GM18505 (cell line): ENCODE results near the gene ORMDL2.
"Not testable (repeated sequence)": the region's sequence is repeated elsewhere in the genome, so short reads cannot be mapped to it uniquely, and the experiment has no call there.

ENCODE experiments used
- ATAC-seq: cut with Tn5 transposase; IDR thresholded peaks from one replicate; pipeline ENCODE4 v1.9.1; 2021; ENCODE audit not compliant: unreplicated experiment
- POLR2A ChIP-seq: IDR thresholded peaks from 4 replicates; pipeline ENCODE4 v1.6.1; 2011; ENCODE audit warnings: borderline replicate concordance; ENCODE audit not compliant: insufficient read depth, insufficient read length; ENCODE audit errors: extremely low read depth

Gene ORMDL2

GRCh38 chr12:55850893-55851292 lies 33.1 kb downstream of the ORMDL2 start:
- no peak for TF ChIP-seq POLR2A

DNA sequence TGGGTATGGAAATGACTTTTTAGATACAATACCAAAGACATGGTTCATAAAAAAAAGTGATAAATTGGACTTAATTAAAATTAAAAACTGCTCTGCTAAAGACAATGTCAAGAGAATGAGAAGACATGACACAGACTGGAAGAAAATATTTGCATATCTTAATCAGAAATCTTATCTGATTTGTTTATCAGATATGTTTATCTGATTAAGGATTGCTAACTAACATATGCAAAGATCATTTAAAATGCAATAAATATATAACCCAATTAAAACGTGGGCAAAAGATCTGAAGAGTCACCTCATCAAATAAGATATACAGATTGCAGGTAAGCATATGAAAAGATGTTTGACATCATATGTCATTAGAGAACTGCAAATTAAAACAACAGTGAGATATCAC lies 34.9 kb downstream of the ORMDL2 start:
- TF ChIP-seq POLR2A = no peak
- ATAC-seq = no peak

More at GRCh38 chr12:55850893-55851292, 33.1 kb downstream of the ORMDL2 start:
- ATAC-seq = no peak

GRCh38 chr12:55861396-55861795 lies 43.6 kb downstream of the ORMDL2 start:
- TF ChIP-seq POLR2A = no peak
- no peak for ATAC-seq

DNA sequence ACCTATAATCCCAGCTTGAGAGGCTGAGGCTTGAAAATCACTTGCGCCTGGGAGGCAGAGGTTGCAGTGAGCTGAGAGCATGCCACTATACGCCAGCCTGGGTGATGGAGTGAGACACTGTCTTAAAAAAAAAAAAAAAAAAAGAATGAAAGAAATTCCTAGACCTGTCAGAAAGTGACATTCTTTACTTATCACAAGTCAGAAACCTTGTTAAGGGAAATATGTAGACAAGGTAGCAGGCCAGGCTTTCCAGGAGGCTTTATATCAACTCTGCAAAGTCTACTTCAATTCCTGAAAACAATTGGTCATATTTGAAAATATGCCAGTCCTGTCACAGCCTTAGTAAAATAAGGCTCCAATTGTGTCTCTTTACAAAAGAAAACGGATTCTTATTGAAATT lies 44.0 kb downstream of the ORMDL2 start:
- ATAC-seq = no peak
- no peak for TF ChIP-seq POLR2A

DNA sequence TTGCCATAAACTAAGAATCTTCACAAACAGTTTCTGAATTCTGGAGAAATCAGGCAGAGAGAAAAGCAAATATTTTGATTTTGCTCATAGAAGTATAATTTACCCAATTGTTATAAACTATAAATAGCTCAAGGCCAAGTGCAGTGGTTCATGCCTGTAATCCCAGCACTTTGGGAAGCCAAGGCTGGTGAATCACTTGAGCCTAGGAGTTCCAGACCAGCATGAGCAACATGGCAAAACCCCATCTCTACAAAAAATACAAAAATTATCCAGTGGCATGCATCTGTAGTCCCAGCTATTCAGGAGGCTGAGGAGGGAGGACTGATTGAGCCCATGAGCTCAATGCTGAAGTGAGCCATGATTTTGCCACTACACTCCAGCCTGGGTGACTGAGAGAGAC lies 44.4 kb downstream of the ORMDL2 start:
- ATAC-seq = no peak
- no peak for TF ChIP-seq POLR2A

- not testable (repeated sequence) for ATAC-seq
Measured at GRCh38 chr12:55862931-55863330, 45.1 kb downstream of the ORMDL2 start.

DNA sequence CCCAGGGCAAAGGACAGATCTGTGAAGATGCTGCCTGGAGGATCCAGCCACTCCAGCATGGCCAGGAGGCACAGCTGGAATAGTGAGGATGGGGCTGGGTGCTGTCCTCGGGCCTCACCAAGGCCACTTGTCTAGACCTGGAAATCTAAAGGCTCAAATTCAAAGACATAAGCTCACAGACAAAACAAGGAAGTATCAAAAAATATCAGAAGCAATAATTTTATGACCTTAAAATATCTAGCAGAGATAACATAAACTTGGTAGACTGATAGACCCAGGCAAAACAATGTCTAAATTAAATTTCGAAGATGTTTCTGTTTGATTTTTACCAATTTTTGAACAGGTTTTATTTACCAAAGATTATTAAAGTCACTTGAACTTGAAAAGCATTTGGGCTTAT lies 47.5 kb downstream of the ORMDL2 start:
- ATAC-seq = no peak
- TF ChIP-seq POLR2A = no peak

GRCh38 chr12:55866454-55867004 lies 48.7 kb downstream of the ORMDL2 start:
- not testable (repeated sequence) for ATAC-seq
